ENCODE measurements around the gene PRRG2.

PRRG2 gene

GRCh38 chr19:49599378-49600295 lies 18.5 kb downstream of the PRRG2 start:
- Histone ChIP-seq H3K9me3 (ENCODE audit: low read depth, low read length) (no peaks in the 10 kb centered on the region), H3K9ac (ENCODE audit: insufficient read length) (no peak overlapping the region), H3K27ac (no peak overlapping the region), H3K36me3 (ENCODE audit: insufficient read depth, low read length) (peaks cover 84% of the 10 kb centered on the region), H3K4me3 (no peak overlapping the region)
- no peak for TF ChIP-seq EZH2 (IDR thresholded peaks at IDR 0.05)
- TF ChIP-seq POLR2AphosphoS5 (IDR thresholded peaks at IDR 0.05; ENCODE audit: borderline replicate concordance, low read depth, low read length): no peak
- no peak for TF ChIP-seq FOXP2 (optimal IDR thresholded peaks at IDR 0.05; ENCODE audit: control extremely low read depth, extremely low read length, insufficient read depth)
- DNase-seq (ENCODE audit: low read depth, low spot score): no peak

GRCh38 chr19:49601482-49602038 lies 20.4 kb downstream of the PRRG2 start:
- Histone ChIP-seq H3K36me3 (ENCODE audit: insufficient read depth, low read length) (peaks cover 82% of the 10 kb centered on the region), H3K4me3 (no peak overlapping the region)
- TF ChIP-seq FOXP2 (optimal IDR thresholded peaks at IDR 0.05; ENCODE audit: control extremely low read depth, extremely low read length, insufficient read depth): no peak

GRCh38 chr19:49602806-49603205 lies 21.7 kb downstream of the PRRG2 start:
- no peaks in the 10 kb centered on the region for H3K9me3 ChIP-seq (ENCODE audit: low read depth, low read length)
- H3K4me3 ChIP-seq: no peak overlapping the region
- no peak for DNase-seq (ENCODE audit: low read depth, low spot score)
- TF ChIP-seq FOXP2 (optimal IDR thresholded peaks at IDR 0.05; ENCODE audit: control extremely low read depth, extremely low read length, insufficient read depth) (no peak), EZH2 (IDR thresholded peaks at IDR 0.05) (no peak), POLR2AphosphoS5 (IDR thresholded peaks at IDR 0.05; ENCODE audit: borderline replicate concordance, low read depth, low read length) (no peak)
- no peak overlapping the region for H3K27ac ChIP-seq
- no peak overlapping the region for H3K9ac ChIP-seq (ENCODE audit: insufficient read length)
- H3K36me3 ChIP-seq (ENCODE audit: insufficient read depth, low read length): peaks cover 83% of the 10 kb centered on the region

More at GRCh38 chr19:49601482-49602038, 20.4 kb downstream of the PRRG2 start:
- Histone ChIP-seq H3K27ac (no peak overlapping the region), H3K9ac (ENCODE audit: insufficient read length) (no peak overlapping the region), H3K9me3 (ENCODE audit: low read depth, low read length) (no peaks in the 10 kb centered on the region)
- no peak for DNase-seq (ENCODE audit: low read depth, low spot score)

- Histone ChIP-seq H3K4me3 (no peak overlapping the region), H3K9ac (ENCODE audit: insufficient read length) (no peak overlapping the region), H3K9me3 (ENCODE audit: low read depth, low read length) (no peaks in the 10 kb centered on the region), H3K36me3 (ENCODE audit: insufficient read depth, low read length) (peaks cover 76% of the 10 kb centered on the region), H3K27ac (no peak overlapping the region)
- no peak for DNase-seq (ENCODE audit: low read depth, low spot score)
- TF ChIP-seq FOXP2 (optimal IDR thresholded peaks at IDR 0.05; ENCODE audit: control extremely low read depth, extremely low read length, insufficient read depth) (no peak), EZH2 (IDR thresholded peaks at IDR 0.05) (no peak), POLR2AphosphoS5 (IDR thresholded peaks at IDR 0.05; ENCODE audit: borderline replicate concordance, low read depth, low read length) (no peak)
Measured at GRCh38 chr19:49605605-49606004, 24.5 kb downstream of the PRRG2 start.

GRCh38 chr19:49609499-49610092 lies 28.5 kb downstream of the PRRG2 start:
- TF ChIP-seq POLR2AphosphoS5 (IDR thresholded peaks at IDR 0.05; ENCODE audit: borderline replicate concordance, low read depth, low read length): no peak
- TF ChIP-seq FOXP2 (optimal IDR thresholded peaks at IDR 0.05; ENCODE audit: control extremely low read depth, extremely low read length, insufficient read depth): no peak
- TF ChIP-seq EZH2 (IDR thresholded peaks at IDR 0.05): no peak
- Histone ChIP-seq H3K9ac (ENCODE audit: insufficient read length) (no peak overlapping the region), H3K27ac (no peak overlapping the region), H3K4me3 (no peak overlapping the region), H3K36me3 (ENCODE audit: insufficient read depth, low read length) (peaks cover 62% of the 10 kb centered on the region), H3K9me3 (ENCODE audit: low read depth, low read length) (no peaks in the 10 kb centered on the region)
- no peak for DNase-seq (ENCODE audit: low read depth, low spot score)

GRCh38 chr19:49613374-49613773 lies 32.3 kb downstream of the PRRG2 start:
- Histone ChIP-seq H3K36me3 (ENCODE audit: insufficient read depth, low read length) (peaks cover 68% of the 10 kb centered on the region), H3K9ac (ENCODE audit: insufficient read length) (no peak overlapping the region), H3K9me3 (ENCODE audit: low read depth, low read length) (no peaks in the 10 kb centered on the region), H3K4me3 (no peak overlapping the region), H3K27ac (no peak overlapping the region)
- no peak for TF ChIP-seq EZH2 (IDR thresholded peaks at IDR 0.05)
- no peak for TF ChIP-seq POLR2AphosphoS5 (IDR thresholded peaks at IDR 0.05; ENCODE audit: borderline replicate concordance, low read depth, low read length)
- DNase-seq (ENCODE audit: low read depth, low spot score): no peak

GRCh38 chr19:49614096-49614833 lies 33.1 kb downstream of the PRRG2 start:
- DNase-seq (ENCODE audit: low read depth, low spot score): no peak
- Histone ChIP-seq H3K4me3 (no peak overlapping the region), H3K27ac (no peak overlapping the region), H3K9me3 (ENCODE audit: low read depth, low read length) (no peaks in the 10 kb centered on the region), H3K9ac (ENCODE audit: insufficient read length) (no peak overlapping the region), H3K36me3 (ENCODE audit: insufficient read depth, low read length) (peaks cover 64% of the 10 kb centered on the region)
- no peak for TF ChIP-seq EZH2 (IDR thresholded peaks at IDR 0.05)
- TF ChIP-seq POLR2AphosphoS5 (IDR thresholded peaks at IDR 0.05; ENCODE audit: borderline replicate concordance, low read depth, low read length): no peak
- no peak for TF ChIP-seq FOXP2 (optimal IDR thresholded peaks at IDR 0.05; ENCODE audit: control extremely low read depth, extremely low read length, insufficient read depth)

GRCh38 chr19:49615861-49616260 lies 34.7 kb downstream of the PRRG2 start:
- Histone ChIP-seq H3K9me3 (ENCODE audit: low read depth, low read length) (no peaks in the 10 kb centered on the region), H3K36me3 (ENCODE audit: insufficient read depth, low read length) (peaks cover 68% of the 10 kb centered on the region), H3K9ac (ENCODE audit: insufficient read length) (no peak overlapping the region), H3K27ac (no peak overlapping the region), H3K4me3 (no peak overlapping the region)
- TF ChIP-seq EZH2 (IDR thresholded peaks at IDR 0.05) (no peak), POLR2AphosphoS5 (IDR thresholded peaks at IDR 0.05; ENCODE audit: borderline replicate concordance, low read depth, low read length) (no peak), FOXP2 (optimal IDR thresholded peaks at IDR 0.05; ENCODE audit: control extremely low read depth, extremely low read length, insufficient read depth) (no peak)
- DNase-seq (ENCODE audit: low read depth, low spot score): no peak

All from SK-N-MC (cell line).